Right lobe of liver (tissue), 6 donors: ENCODE measurements around the gene ADAMTS3. TPM values are rescaled to one million over a fixed set of nuclear protein-coding genes. Genes with fewer than 3 reads are reported as not detected.

Experiments
- ATAC-seq, 4 donors: fragments of 200-7000 bp; cut with Tn5 transposase; one replicate each; pipeline ENCODE4 v1.9.1; 2020; ENCODE audit warnings: mild to moderate bottlenecking in 4 of 4, moderate library complexity in 4 of 4
- DNase-seq, 3 donors: peaks; one replicate each; pipeline ENCODE4 v3.0.0-alpha.2; 2020
- H3K27ac ChIP-seq, 3 donors: fragments of 200-600 bp; one replicate each; pipeline ENCODE4 v1.8.0; 2022
- H3K27me3 ChIP-seq, 2 donors: fragments of 200-600 bp; one replicate each; pipeline ENCODE4 v1.8.0; 2022
- H3K36me3 ChIP-seq, 4 donors: fragments of 200-600 bp; sonication (generic) in 1 of 4; one replicate each; pipeline versions ENCODE4 v1.5.1 to v1.8.0; 2017 to 2022; ENCODE audit warnings: control low read depth in 1 of 4
- H3K4me1 ChIP-seq, 4 donors: fragments of 200-600 bp; sonication (generic) in 1 of 4; one replicate each; pipeline versions ENCODE4 v1.5.1 to v1.8.0; 2017 to 2022; ENCODE audit warnings: control low read depth in 1 of 4
- H3K4me3 ChIP-seq, 3 donors: fragments of 200-600 bp; one replicate each; pipeline ENCODE4 v1.8.0; 2022
- H3K9me3 ChIP-seq, 4 donors: fragments of 200-600 bp; sonication (generic) in 1 of 4; one replicate each; pipeline versions ENCODE4 v1.5.1 to v1.8.0; 2017 to 2022; ENCODE audit warnings: control low read depth in 1 of 4
- POLR2A ChIP-seq: fragments of 450-650 bp; IDR thresholded peaks from one replicate; pipeline ENCODE4 v1.6.1; 2017; ENCODE audit warnings: antibody characterized with exemption, mild to moderate bottlenecking
- WGBS: methylation state at CpG from one replicate; pipeline ENCODE4 v1.1.6; 2018; ENCODE audit warnings: low coverage, low lambda C conversion rate; ENCODE audit not compliant: insufficient coverage; ENCODE audit errors: missing lambda C conversion rate; 5-methylcytosine and 5-hydroxymethylcytosine counted together
- intact Hi-C, 2 donors: fragments of 100-400 bp; cut with DNase I; formaldehyde crosslinking; loops; one replicate each; pipeline versions ENCODE4 v1.11.2 to v1.14.1; 2022
- total RNA-seq, 6 experiments: library from RNA; depleted of rRNA in 2 of 6; stranded (reverse); fragments of >200 nt in 2 of 6; fragmentation: NEBNext Ultra II Directional in 3 of 6; extraction: Animal tissue kit (Norgen Biotek cat#: 25700) in 3 of 6; gene quantifications; one replicate each; pipeline versions ENCODE4 v1.1.0 to v1.2.4, GENCODE V29; 2016 to 2023
- TF ChIP-seq, protein P1 (sequence below), 4 donors: fragments of 200-600 bp in 3 of 4; fragments of 450-650 bp in 1 of 4; IDR thresholded peaks; one replicate each; pipeline versions ENCODE4 v1.5.1 to v1.8.0; 2016 to 2022; ENCODE audit warnings: antibody characterized with exemption in 4 of 4, mild to moderate bottlenecking in 2 of 4
- donor health status: DM: no; HTN: yes; CAD: no.
- donor health status: DM: no; HTN: no; CAD: no.
- donor health status: DM: no; HTN: no; CAD: no.
- donor health status: DM: no; HTN: yes; CAD: no.
- donor health status: DM: no; HTN: yes; CAD: no.

The ADAMTS3 gene
- total RNA-seq, 6 experiments from 2014 or later = 0.12 to 0.64 (median 0.42) TPM

DNA sequence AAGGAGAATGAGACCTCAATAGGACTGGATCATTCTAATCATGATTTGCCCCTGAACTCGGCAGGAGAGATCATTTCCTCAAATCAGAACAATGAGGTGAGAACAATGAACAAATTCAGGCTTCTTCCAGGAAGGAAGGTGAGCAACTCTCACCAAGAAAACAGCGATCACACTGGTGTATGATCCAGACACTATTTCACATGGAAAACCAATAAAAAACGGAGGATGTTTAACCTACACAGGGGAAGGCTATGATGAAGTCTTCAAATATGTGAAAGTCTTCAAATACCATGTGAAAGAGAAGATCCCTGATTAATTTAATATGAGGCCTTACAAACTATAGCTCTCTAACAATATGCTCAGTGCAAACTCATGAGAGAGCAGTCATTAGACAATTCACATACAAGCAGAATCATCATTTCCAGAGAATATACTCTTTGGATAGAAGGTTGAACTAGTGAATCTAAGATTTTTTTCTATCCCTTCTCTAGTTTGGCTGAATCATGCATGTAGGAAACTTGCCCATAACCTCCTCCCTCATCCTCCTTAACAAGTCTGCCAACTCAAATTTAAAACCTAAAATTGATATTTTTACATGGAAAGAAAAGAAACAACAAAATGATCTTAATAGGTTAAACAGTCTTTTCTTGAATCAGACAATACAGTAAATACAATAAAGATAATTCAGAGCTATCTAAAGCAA is 122.5 kb downstream of the ADAMTS3 start:
- Histone ChIP-seq H3K27ac (no peak overlapping the region), H3K4me3 (no peak overlapping the region), H3K27me3 (no peaks in the 10 kb centered on the region), H3K4me1 (no peaks in the 10 kb centered on the region), H3K36me3 (no peaks in the 10 kb centered on the region), H3K9me3 (no peaks in the 10 kb centered on the region)
- no peak for ATAC-seq
- no peak for DNase-seq
- WGBS = 75% methylated on average over 3 of the region's 3 CpGs
- no peak for TF ChIP-seq POLR2A
- TF ChIP-seq, protein P1, sequence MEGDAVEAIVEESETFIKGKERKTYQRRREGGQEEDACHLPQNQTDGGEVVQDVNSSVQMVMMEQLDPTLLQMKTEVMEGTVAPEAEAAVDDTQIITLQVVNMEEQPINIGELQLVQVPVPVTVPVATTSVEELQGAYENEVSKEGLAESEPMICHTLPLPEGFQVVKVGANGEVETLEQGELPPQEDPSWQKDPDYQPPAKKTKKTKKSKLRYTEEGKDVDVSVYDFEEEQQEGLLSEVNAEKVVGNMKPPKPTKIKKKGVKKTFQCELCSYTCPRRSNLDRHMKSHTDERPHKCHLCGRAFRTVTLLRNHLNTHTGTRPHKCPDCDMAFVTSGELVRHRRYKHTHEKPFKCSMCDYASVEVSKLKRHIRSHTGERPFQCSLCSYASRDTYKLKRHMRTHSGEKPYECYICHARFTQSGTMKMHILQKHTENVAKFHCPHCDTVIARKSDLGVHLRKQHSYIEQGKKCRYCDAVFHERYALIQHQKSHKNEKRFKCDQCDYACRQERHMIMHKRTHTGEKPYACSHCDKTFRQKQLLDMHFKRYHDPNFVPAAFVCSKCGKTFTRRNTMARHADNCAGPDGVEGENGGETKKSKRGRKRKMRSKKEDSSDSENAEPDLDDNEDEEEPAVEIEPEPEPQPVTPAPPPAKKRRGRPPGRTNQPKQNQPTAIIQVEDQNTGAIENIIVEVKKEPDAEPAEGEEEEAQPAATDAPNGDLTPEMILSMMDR (IDR thresholded peaks at IDR 0.05) = no peak
- intact Hi-C loops = no loop called here

DNA sequence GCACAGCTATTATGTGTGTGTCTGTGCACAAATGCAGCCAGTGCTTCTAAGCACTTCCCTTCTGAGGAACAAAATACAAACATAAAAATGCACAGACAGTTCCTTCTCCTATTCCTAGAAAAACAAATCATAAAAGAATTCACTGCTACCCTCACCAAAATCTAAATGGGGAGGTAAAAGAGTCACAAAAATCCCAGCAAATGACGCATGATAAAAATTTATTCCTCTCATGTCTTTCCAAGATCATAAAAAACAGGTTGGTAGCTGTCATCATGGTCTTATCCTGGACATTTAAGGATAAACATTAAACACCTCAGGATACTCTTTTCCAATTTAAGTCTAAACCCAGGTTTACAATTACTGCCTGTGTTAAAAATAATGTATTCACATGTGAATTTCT is 124.9 kb downstream of the ADAMTS3 start:
- intact Hi-C loops = no loop called here
- WGBS = 63% methylated on average over 1 of the region's 1 CpG
- H3K9me3 ChIP-seq = no peaks in the 10 kb centered on the region
- H3K27ac ChIP-seq = no peak overlapping the region
- no peaks in the 10 kb centered on the region for H3K36me3 ChIP-seq
- ATAC-seq (no peak), DNase-seq (no peak)
- TF ChIP-seq, protein P1 (IDR thresholded peaks at IDR 0.05) = no peak
- no peaks in the 10 kb centered on the region for H3K4me1 ChIP-seq
- H3K4me3 ChIP-seq = no peak overlapping the region
- no peaks in the 10 kb centered on the region for H3K27me3 ChIP-seq

DNA sequence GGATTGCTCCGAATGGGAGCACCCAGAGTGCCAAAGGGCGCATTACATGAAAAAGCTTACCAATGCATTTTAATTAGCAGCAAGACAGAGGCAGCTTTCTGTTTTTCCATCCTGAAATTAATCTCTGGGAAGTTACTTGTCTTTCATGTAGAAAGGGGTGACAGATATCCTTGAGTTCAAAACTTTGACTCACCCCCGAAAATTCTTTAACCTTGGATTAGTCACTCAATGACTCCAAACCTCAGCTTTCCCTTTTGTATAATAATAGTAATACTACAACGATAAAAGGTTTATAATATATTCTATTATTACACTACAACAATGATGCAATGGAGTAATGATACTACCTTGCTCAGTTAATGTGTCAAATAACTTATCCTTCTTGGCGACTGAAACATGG is 126.3 kb downstream of the ADAMTS3 start:
- H3K36me3 ChIP-seq = no peaks in the 10 kb centered on the region
- no peak overlapping the region for H3K27ac ChIP-seq
- H3K9me3 ChIP-seq = no peaks in the 10 kb centered on the region
- ATAC-seq (no peak), DNase-seq (no peak)
- H3K27me3 ChIP-seq = no peaks in the 10 kb centered on the region
- no peak for TF ChIP-seq POLR2A
- TF ChIP-seq, protein P1 (IDR thresholded peaks at IDR 0.05) = no peak
- no peak overlapping the region for H3K4me3 ChIP-seq
- WGBS = 68% methylated on average over 5 of the region's 5 CpGs
- H3K4me1 ChIP-seq = no peaks in the 10 kb centered on the region
- intact Hi-C loops = no loop called here

DNA sequence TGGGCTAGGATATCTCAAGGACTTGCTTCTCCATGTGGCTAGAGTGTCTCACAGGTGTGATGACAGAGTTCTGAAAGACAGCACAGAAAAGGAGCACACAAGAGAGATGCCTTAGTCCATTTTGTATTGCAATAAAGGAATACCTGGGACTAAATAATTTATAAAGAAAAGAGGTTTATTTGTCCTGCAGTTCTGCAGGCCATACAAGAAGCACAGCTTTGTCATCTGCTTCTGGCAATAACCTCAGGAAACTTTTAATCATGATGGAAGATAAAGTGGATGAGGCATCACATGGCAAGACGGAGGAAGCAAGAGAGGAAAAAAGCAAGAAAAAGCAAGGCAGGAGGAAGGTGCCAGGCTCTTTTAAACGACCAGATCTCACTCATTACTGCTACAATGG is 126.9 kb downstream of the ADAMTS3 start:
- no peaks in the 10 kb centered on the region for H3K36me3 ChIP-seq
- ATAC-seq (no peak), DNase-seq (no peak)
- TF ChIP-seq, protein P1 (IDR thresholded peaks at IDR 0.05) = no peak
- TF ChIP-seq POLR2A = no peak
- no peaks in the 10 kb centered on the region for H3K27me3 ChIP-seq
- H3K9me3 ChIP-seq = no peaks in the 10 kb centered on the region
- WGBS = 28% methylated on average over 2 of the region's 2 CpGs
- H3K4me1 ChIP-seq = no peaks in the 10 kb centered on the region
- intact Hi-C loops = no loop called here
- no peak overlapping the region for H3K27ac ChIP-seq
- H3K4me3 ChIP-seq = no peak overlapping the region

DNA sequence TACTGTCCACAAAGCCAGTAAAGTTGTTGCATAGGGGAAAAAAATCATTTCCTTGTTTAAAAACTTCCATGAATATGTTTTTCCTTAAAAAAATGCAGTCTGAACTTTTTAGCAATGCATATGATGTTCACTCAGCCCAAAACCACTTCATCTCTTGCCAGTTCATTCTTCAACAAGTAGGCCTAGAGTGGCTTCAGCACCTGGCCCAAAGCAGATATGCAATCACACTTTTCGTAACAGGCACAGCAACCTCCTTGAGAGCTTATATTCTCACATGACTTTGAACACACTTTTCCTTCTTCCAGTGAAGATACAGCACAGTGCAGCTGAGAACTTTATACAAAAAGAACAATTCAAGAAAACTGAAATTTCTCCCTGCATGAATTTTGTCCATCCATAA is 128.6 kb downstream of the ADAMTS3 start:
- H3K4me3 ChIP-seq = no peak overlapping the region
- H3K9me3 ChIP-seq = no peaks in the 10 kb centered on the region
- H3K27me3 ChIP-seq = no peaks in the 10 kb centered on the region
- no peaks in the 10 kb centered on the region for H3K4me1 ChIP-seq
- ATAC-seq = no peak
- H3K36me3 ChIP-seq = no peaks in the 10 kb centered on the region
- no peak for TF ChIP-seq POLR2A
- TF ChIP-seq, protein P1 (IDR thresholded peaks at IDR 0.05) = no peak
- WGBS = 79% methylated on average over 1 of the region's 1 CpG
- H3K27ac ChIP-seq = no peak overlapping the region
- intact Hi-C loops = no loop called here
- no peak for DNase-seq
